Measurements from ENCODE around the gene UBE2M. TPM values are rescaled to one million over a fixed set of nuclear protein-coding genes. Genes with fewer than 3 reads are reported as not detected.

The UBE2M gene
- polyA plus RNA-seq, 12 donors = 49.2 to 72.5 (median 64.6) TPM; not detected in 1

- DNase-seq = no peak
Observed at GRCh38 chr19:58557221-58558065, 968 bp downstream of the UBE2M start.

- no peak for DNase-seq
Observed at GRCh38 chr19:58556622-58557220, 1.7 kb downstream of the UBE2M start.

GRCh38 chr19:58555920-58556621, 2.3 kb downstream of the UBE2M start:
- no peak for DNase-seq

GRCh38 chr19:58555369-58555885, 3.0 kb downstream of the UBE2M start:
- DNase-seq = no peak

- DNase-seq = peak; percentile 96
Observed at GRCh38 chr19:58554494-58555368, 3.7 kb downstream of the UBE2M start, which contains the start of gene CHMP2A. TSS of gene CHMP2A (minus strand) at chr19:58555105. CDS start at chr19:58554212, 893 bp downstream.

GRCh38 chr19:58553799-58554493, 4.5 kb downstream of the UBE2M start:
- DNase-seq = no peak

GRCh38 chr19:58552655-58553054, 5.8 kb downstream of the UBE2M start:
- DNase-seq = no peak

- no peak for DNase-seq
Observed at GRCh38 chr19:58551577-58552471, 6.6 kb downstream of the UBE2M start.

- no peak for DNase-seq
Observed at GRCh38 chr19:58551123-58551497, 7.3 kb downstream of the UBE2M start.

- DNase-seq = no peak
Observed at GRCh38 chr19:58550362-58551122, 7.9 kb downstream of the UBE2M start.

- DNase-seq = no peak
Observed at GRCh38 chr19:58549664-58550361, 8.6 kb downstream of the UBE2M start.

GRCh38 chr19:58548859-58549663, 9.3 kb downstream of the UBE2M start:
- DNase-seq = no peak

GRCh38 chr19:58547323-58548312, 10.8 kb downstream of the UBE2M start:
- no peak for DNase-seq

- no peak for DNase-seq
Observed at GRCh38 chr19:58546019-58546530, 12.3 kb downstream of the UBE2M start.

GRCh38 chr19:58545286-58546018, 13.0 kb downstream of the UBE2M start:
- no peak for DNase-seq
